Keratinocyte (primary cell): ENCODE data around the gene ZBTB40.

ENCODE experiments used
- CTCF ChIP-seq, 3 experiments: IDR thresholded peaks in 1 of 3; conservative IDR thresholded peaks in 1 of 3; optimal IDR thresholded peaks in 1 of 3; 2 replicates in 2 of 3; 3 replicates in 1 of 3; pipeline versions ENCODE3 to v1.5.1; 2011; ENCODE audit warnings: low read length in 3 of 3, mild to moderate bottlenecking in 3 of 3, moderate library complexity in 2 of 3, control low read depth in 1 of 3, inconsistent platforms in 1 of 3; ENCODE audit not compliant: insufficient read depth in 2 of 3; ENCODE audit errors: extremely low read depth in 1 of 3
- EZH2 ChIP-seq: IDR thresholded peaks from one replicate; pipeline ENCODE4 v1.6.1; 2012; ENCODE audit warnings: inconsistent platforms, mild to moderate bottlenecking, low read length, moderate library complexity

- TF ChIP-seq CTCF (optimal IDR thresholded peaks at IDR 0.05 in 1 of 3, IDR thresholded peaks at IDR 0.05 in 1 of 3, conservative IDR thresholded peaks at IDR 0.05 in 1 of 3; ENCODE audit: extremely low read depth in 1 of 3, insufficient read depth in 2 of 3, low read length in 3 of 3), result no peak
- TF ChIP-seq EZH2, result no peak
Measured at GRCh38 chr1:22434717-22435116, 16.9 kb upstream of the ZBTB40 start.
